ENCODE results near the gene OTUD6A. TPM values are rescaled to one million over a fixed set of nuclear protein-coding genes. Genes with fewer than 3 reads are reported as not detected.

OTUD6A gene
- total RNA-seq, 1 experiment from 2014 or later = not detected

GRCh38 chrX:70087857-70088630 is 25.8 kb downstream of the OTUD6A start (continued):
- TF ChIP-seq REST (IDR thresholded peaks at IDR 0.05; ENCODE audit: low read depth) = no peak
- TF ChIP-seq CTCF (IDR thresholded peaks at IDR 0.05 in 2 of 3, conservative IDR thresholded peaks at IDR 0.05 in 1 of 3; ENCODE audit: borderline replicate concordance in 1 of 3, insufficient read depth in 1 of 3, low read depth in 2 of 3, low read length in 2 of 3) = no peak

DNA sequence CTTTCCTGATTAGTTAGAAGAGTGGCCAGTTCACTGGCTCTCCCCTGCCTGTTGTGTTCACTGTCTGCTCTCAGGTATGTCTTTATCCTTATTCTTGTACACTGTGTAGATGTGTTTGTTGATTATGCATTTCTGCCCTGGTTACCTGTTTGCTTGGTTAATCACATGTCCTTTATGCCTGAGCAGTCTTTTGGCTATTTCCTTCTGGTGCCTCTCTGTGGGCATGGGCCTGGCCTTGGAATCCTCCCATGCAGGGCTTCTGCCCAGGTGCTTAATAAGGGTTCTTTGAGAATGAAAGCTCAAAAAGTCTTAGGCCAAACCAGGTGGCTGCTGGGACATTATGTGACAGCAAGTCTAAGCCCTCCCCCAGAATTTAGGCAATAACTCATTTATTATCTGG is 26.5 kb downstream of the OTUD6A start:
- no peak overlapping the region for H3K27ac ChIP-seq (ENCODE audit: low read depth, low read length)
- BruUV-seq (replicated peaks) = no TSS peak
- H3K4me1 ChIP-seq (ENCODE audit: control insufficient read depth in 1 of 2, insufficient read depth in 2 of 2, low read length in 2 of 2) = no peaks in the 10 kb centered on the region
- RAD21 ChIA-PET (ENCODE audit: low non-redundant PET in 1 of 2, low total read pairs in 2 of 2, uncharacterized antibody in 2 of 2, unreplicated experiment in 2 of 2) = no interaction called here
- H3K9me2 ChIP-seq (ENCODE audit: insufficient read depth) = no peaks in the 10 kb centered on the region
- H2AFZ ChIP-seq (ENCODE audit: low read depth, low read length, poor library complexity, severe bottlenecking) = no peak overlapping the region
- CTCF ChIA-PET = no interaction called here
- no peaks in the 10 kb centered on the region for H3K27me3 ChIP-seq (ENCODE audit: insufficient read depth, low read length)
- H3K79me2 ChIP-seq (ENCODE audit: insufficient read depth, low read length) = no peaks in the 10 kb centered on the region
- H3K9me3 ChIP-seq (ENCODE audit: control insufficient read depth in 1 of 2, insufficient read depth in 1 of 2, low read depth in 1 of 2, low read length in 2 of 2) = no peaks in the 10 kb centered on the region
- TF ChIP-seq POLR2A (IDR thresholded peaks at IDR 0.05; ENCODE audit: borderline replicate concordance, extremely low read depth, insufficient read depth, insufficient read length) (no peak), FOSL1 (IDR thresholded peaks at IDR 0.05; ENCODE audit: low read depth) (no peak), ZBTB33 (IDR thresholded peaks at IDR 0.05; ENCODE audit: extremely low read depth, insufficient replicate concordance, low read length) (no peak)
- TF ChIP-seq, protein P1, sequence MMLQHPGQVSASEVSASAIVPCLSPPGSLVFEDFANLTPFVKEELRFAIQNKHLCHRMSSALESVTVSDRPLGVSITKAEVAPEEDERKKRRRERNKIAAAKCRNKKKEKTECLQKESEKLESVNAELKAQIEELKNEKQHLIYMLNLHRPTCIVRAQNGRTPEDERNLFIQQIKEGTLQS (IDR thresholded peaks at IDR 0.05) = no peak
- H3K36me3 ChIP-seq (ENCODE audit: control insufficient read depth in 1 of 2, insufficient read depth in 2 of 2, low read length in 2 of 2) = no peaks in the 10 kb centered on the region
- DNase-seq (ENCODE audit: low read depth, low spot score) = no peak
- no peak overlapping the region for H3K4me3 ChIP-seq (replicated peaks in 1 of 2; ENCODE audit: low read depth in 1 of 2, low read length in 2 of 2)
- ATAC-seq = no peak
- no peaks in the 10 kb centered on the region for H4K20me1 ChIP-seq (ENCODE audit: insufficient read depth)
- intact Hi-C loops (cut with micrococcal nuclease) = no loop called here
- POLR2A ChIA-PET = no interaction called here
- no peak overlapping the region for H3K4me2 ChIP-seq (ENCODE audit: low read length)
- H3K9ac ChIP-seq (ENCODE audit: low read length) = no peak overlapping the region

Data from HCT116 (cell line).